ENCODE measurements around the gene AOPEP. TPM values are rescaled to one million over a fixed set of nuclear protein-coding genes. Genes with fewer than 3 reads are reported as not detected.
A peak's percentile ranks its signal among the peaks of the same experiment; 100 is the strongest.

The AOPEP gene
- total and polyA plus RNA-seq, 10 donors: 14.8 to 86.1 (median 51.3) TPM

DNA sequence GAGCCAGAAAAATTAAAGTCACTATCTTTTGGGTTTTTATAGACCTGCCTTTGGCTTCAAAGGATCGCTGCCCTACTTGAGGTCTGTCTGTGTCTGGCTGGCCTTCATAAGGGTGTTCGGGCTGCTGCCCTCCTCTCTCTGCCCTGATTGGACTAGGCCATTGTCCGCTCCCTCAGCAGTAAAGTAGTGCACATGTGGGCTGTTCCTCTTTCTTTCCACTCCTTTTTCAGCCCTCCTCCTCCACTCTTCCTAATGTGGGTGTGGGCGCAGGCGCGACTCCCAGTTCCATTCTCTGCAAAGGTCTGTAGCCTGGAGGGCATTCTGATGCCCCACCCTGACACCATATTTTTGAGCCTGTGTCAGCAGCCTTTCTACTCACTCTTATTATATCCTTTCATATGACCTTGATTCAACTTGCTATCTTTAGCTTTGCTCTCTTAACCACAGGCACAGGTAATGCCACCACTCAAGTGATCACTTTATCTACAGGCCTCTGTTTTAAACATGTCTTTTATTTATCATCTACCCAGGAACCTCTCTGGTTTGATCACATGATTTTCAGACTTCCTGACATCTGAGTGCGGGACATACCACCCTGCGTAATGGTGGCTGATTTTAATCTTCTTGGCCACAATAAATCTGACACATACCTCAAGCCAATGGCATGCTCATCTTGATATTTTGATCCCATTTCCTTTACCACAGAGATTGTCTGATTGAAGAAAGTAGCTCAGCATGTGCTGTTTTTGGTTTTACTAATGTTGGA lies 144.5 kb downstream of the AOPEP start:
- Histone ChIP-seq H3K27me3 (replicated peaks in 1 of 7) (no peaks in the 10 kb centered on the region), H3K36me3 (no peaks in the 10 kb centered on the region), H3K9me3 (no peaks in the 10 kb centered on the region), H3K27ac (peak overlapping the region in 6 of 8 donors; percentile 5 to 66 (median 47)), H3K4me1 (peaks cover 5 to 47% (median 24%) of the 10 kb centered on the region in 6 donors), H3K4me3 (no peak overlapping the region)
- intact Hi-C loops (cut with DNase I; ENCODE audit: low total_unique reads): no loop called here
- 77 to 86% (median 82%) methylated on average over 8 of the region's 8 CpGs for WGBS, 5 donors
- no peak for DNase-seq
- TF ChIP-seq CTCF (IDR thresholded peaks at IDR 0.05 in 8 of 11, conservative IDR thresholded peaks at IDR 0.05 in 3 of 11) (no peak), POLR2A (IDR thresholded peaks at IDR 0.05) (no peak), POLR2AphosphoS5 (IDR thresholded peaks at IDR 0.05) (no peak)

DNA sequence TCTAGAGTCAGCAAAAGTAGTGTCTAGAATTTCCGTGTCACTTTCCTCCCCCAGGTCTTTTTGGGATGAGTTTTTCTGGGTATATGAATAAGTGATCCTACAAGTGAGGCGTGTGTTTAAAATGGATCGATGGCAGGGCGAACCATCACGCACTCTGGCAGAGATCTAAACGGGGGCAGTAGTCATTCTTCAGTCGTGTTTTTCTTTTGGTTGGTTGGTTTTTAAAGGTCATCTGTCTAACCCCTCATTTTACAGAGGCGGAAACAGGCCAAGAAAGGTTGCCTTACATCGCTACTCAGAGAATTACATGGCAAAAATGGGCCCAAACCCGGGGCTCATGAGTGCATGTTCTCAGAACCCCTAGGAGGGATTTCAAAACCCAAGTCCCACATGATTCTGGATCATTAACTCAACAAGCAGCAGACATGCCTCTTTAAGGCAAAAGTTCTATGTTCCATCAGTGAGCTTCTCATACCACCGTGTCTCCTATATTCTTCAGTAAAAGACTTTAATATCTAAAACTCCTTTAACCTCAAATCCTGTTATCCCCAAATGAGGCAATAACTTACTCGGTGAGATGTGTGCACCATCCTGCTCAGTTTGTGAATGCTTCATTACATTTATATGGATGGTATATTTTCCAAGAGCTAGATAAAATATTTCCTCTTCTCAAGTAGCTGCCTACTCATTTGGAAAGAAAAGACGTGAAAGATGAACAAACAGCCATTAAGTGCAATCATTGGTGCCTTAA lies 145.8 kb downstream of the AOPEP start:
- Histone ChIP-seq H3K4me1 (peaks cover 5 to 41% (median 23%) of the 10 kb centered on the region in 6 donors), H3K4me3 (no peak overlapping the region), H3K27me3 (replicated peaks in 1 of 7) (no peaks in the 10 kb centered on the region), H3K9me3 (no peaks in the 10 kb centered on the region), H3K27ac (peak overlapping the region in 7 of 8 donors; percentile 36 to 67 (median 61)), H3K36me3 (no peaks in the 10 kb centered on the region)
- TF ChIP-seq POLR2A (IDR thresholded peaks at IDR 0.05): no peak
- TF ChIP-seq POLR2AphosphoS5 (IDR thresholded peaks at IDR 0.05): no peak
- TF ChIP-seq CTCF (IDR thresholded peaks at IDR 0.05 in 8 of 11, conservative IDR thresholded peaks at IDR 0.05 in 3 of 11): no peak
- no peak for DNase-seq
- 85 to 91% (median 87%) methylated on average over 13 of the region's 13 CpGs for WGBS, 5 donors
- intact Hi-C loops (cut with DNase I; ENCODE audit: low total_unique reads): no loop called here

GRCh38 chr9:94872891-94873511 lies 146.5 kb downstream of the AOPEP start:
- peaks cover 5 to 33% (median 16%) of the 10 kb centered on the region in 6 donors for H3K4me1 ChIP-seq

More at GRCh38 chr9:94872891-94873511, 146.5 kb downstream of the AOPEP start:
- Histone ChIP-seq H3K4me3 (no peak overlapping the region), H3K27me3 (replicated peaks in 1 of 7) (no peaks in the 10 kb centered on the region), H3K27ac (peak overlapping the region in 7 of 8 donors; percentile 36 to 67 (median 61)), H3K9me3 (no peaks in the 10 kb centered on the region), H3K36me3 (no peaks in the 10 kb centered on the region)
- TF ChIP-seq POLR2AphosphoS5 (IDR thresholded peaks at IDR 0.05) (no peak), CTCF (IDR thresholded peaks at IDR 0.05 in 8 of 11, conservative IDR thresholded peaks at IDR 0.05 in 3 of 11) (no peak), POLR2A (IDR thresholded peaks at IDR 0.05) (no peak)
- intact Hi-C loops (cut with DNase I; ENCODE audit: low total_unique reads): no loop called here
- WGBS, 5 donors: 69 to 81% (median 74%) methylated on average over 3 of the region's 3 CpGs
- DNase-seq: no peak

All from spleen (tissue), 11 donors.